HUES48 (cell line): Measurements from ENCODE around the gene PNMA6A.
A peak's percentile ranks its signal among the peaks of the same experiment; 100 is the strongest.
"Not testable (repeated sequence)": the region's sequence is repeated elsewhere in the genome, so short reads cannot be mapped to it uniquely, and the experiment has no call there.

Experiments used
- H3K27ac ChIP-seq: one replicate; pipeline ENCODE4 v1.7.0; 2013; ENCODE audit warnings: low read depth, low read length, inconsistent platforms
- H3K27me3 ChIP-seq: 2 replicates; pipeline ENCODE4 v1.6.1; 2013; ENCODE audit warnings: mild to moderate bottlenecking, low read length; ENCODE audit not compliant: control insufficient read depth, insufficient read depth
- H3K36me3 ChIP-seq: 2 replicates; pipeline ENCODE4 v1.6.1; 2013; ENCODE audit warnings: low read length; ENCODE audit not compliant: control insufficient read depth, insufficient read depth
- H3K4me1 ChIP-seq: 2 replicates; pipeline ENCODE4 v1.6.1; 2013; ENCODE audit warnings: mild to moderate bottlenecking, low read length; ENCODE audit not compliant: control insufficient read depth, insufficient read depth
- H3K4me3 ChIP-seq: 2 replicates; pipeline ENCODE4 v1.5.1; 2013; ENCODE audit warnings: mild to moderate bottlenecking, low read depth, low read length
- H3K9ac ChIP-seq: 2 replicates; pipeline ENCODE4 v1.6.1; 2013; ENCODE audit warnings: mild to moderate bottlenecking, low read depth, low read length, moderate library complexity
- H3K9me3 ChIP-seq: 2 replicates; pipeline ENCODE4 v1.6.1; 2013; ENCODE audit warnings: low read length; ENCODE audit not compliant: control insufficient read depth, insufficient read depth

Gene PNMA6A

GRCh38 chrX:153071909-153072583 is at the start of gene PNMA6A:
PNMA6A (plus strand) TSS chrX:153072454; CDS start chrX:153073063, 609 bp downstream.
- not testable (repeated sequence) for H3K9ac ChIP-seq, H3K36me3 ChIP-seq, H3K4me3 ChIP-seq, H3K4me1 ChIP-seq, H3K27ac ChIP-seq, H3K9me3 ChIP-seq, H3K27me3 ChIP-seq

- H3K27me3 ChIP-seq, H3K4me1 ChIP-seq, H3K9ac ChIP-seq, H3K36me3 ChIP-seq, H3K4me3 ChIP-seq, H3K27ac ChIP-seq: not testable (repeated sequence)
- H3K9me3 ChIP-seq = peaks cover 40% of the 10 kb centered on the region
These were observed 45.8 kb upstream of the PNMA6A start for GRCh38 chrX:153026501-153026900.

- H3K4me3 ChIP-seq, H3K36me3 ChIP-seq, H3K27me3 ChIP-seq, H3K27ac ChIP-seq, H3K9ac ChIP-seq, H3K4me1 ChIP-seq: not testable (repeated sequence)
- peaks cover 39% of the 10 kb centered on the region for H3K9me3 ChIP-seq
These were observed 43.8 kb upstream of the PNMA6A start for GRCh38 chrX:153028487-153028886.

- H3K9me3 ChIP-seq = peaks cover 38% of the 10 kb centered on the region
- H3K9ac ChIP-seq = no peak overlapping the region
- H3K27ac ChIP-seq = no peak overlapping the region
- no peaks in the 10 kb centered on the region for H3K36me3 ChIP-seq
- no peaks in the 10 kb centered on the region for H3K4me1 ChIP-seq
- H3K27me3 ChIP-seq = no peaks in the 10 kb centered on the region
- H3K4me3 ChIP-seq = no peak overlapping the region
These were observed 43.1 kb upstream of the PNMA6A start for GRCh38 chrX:153029162-153029561.

- Histone ChIP-seq H3K4me1 (no peaks in the 10 kb centered on the region), H3K4me3 (no peak overlapping the region), H3K36me3 (no peaks in the 10 kb centered on the region), H3K9ac (no peak overlapping the region), H3K27me3 (no peaks in the 10 kb centered on the region), H3K27ac (no peak overlapping the region), H3K9me3 (peaks cover 38% of the 10 kb centered on the region)
These were observed 42.4 kb upstream of the PNMA6A start for GRCh38 chrX:153029875-153030274.

- H3K9me3 ChIP-seq = peaks cover 39% of the 10 kb centered on the region
- no peak overlapping the region for H3K27ac ChIP-seq
- no peaks in the 10 kb centered on the region for H3K27me3 ChIP-seq
- H3K4me1 ChIP-seq = no peaks in the 10 kb centered on the region
- no peak overlapping the region for H3K9ac ChIP-seq
- H3K36me3 ChIP-seq = no peaks in the 10 kb centered on the region
- H3K4me3 ChIP-seq = no peak overlapping the region
These were observed 41.5 kb upstream of the PNMA6A start for GRCh38 chrX:153030801-153031200.

GRCh38 chrX:153032397-153033118 is 39.7 kb upstream of the PNMA6A start:
- Histone ChIP-seq H3K27ac (no peak overlapping the region), H3K9ac (no peak overlapping the region), H3K4me1 (no peaks in the 10 kb centered on the region), H3K9me3 (peaks cover 47% of the 10 kb centered on the region), H3K4me3 (peak overlapping the region; percentile 38; the same call in 1 of the 2 replicates), H3K27me3 (no peaks in the 10 kb centered on the region), H3K36me3 (no peaks in the 10 kb centered on the region)

- Histone ChIP-seq H3K9me3 (peaks cover 61% of the 10 kb centered on the region), H3K27me3 (no peaks in the 10 kb centered on the region), H3K4me1 (no peaks in the 10 kb centered on the region), H3K4me3 (no peak overlapping the region), H3K36me3 (no peaks in the 10 kb centered on the region), H3K27ac (no peak overlapping the region), H3K9ac (no peak overlapping the region)
These were observed 23.2 kb upstream of the PNMA6A start for GRCh38 chrX:153049093-153049492.

- Histone ChIP-seq H3K9ac (no peak overlapping the region), H3K4me1 (no peaks in the 10 kb centered on the region), H3K9me3 (peaks cover 43% of the 10 kb centered on the region), H3K36me3 (no peaks in the 10 kb centered on the region), H3K27ac (no peak overlapping the region), H3K4me3 (no peak overlapping the region), H3K27me3 (peaks cover 14% of the 10 kb centered on the region; the same call in 1 of the 2 replicates)
These were observed 19.7 kb upstream of the PNMA6A start for GRCh38 chrX:153052534-153052933.

- H3K4me3 ChIP-seq = peak within 1 kb of the TSS; percentile 37
- peaks cover 16% of the 10 kb centered on the region; the same call in 1 of the 2 replicates for H3K27me3 ChIP-seq
- H3K9ac ChIP-seq = no peak within 1 kb of the TSS
- H3K9me3 ChIP-seq = peaks cover 44% of the 10 kb centered on the region
- H3K4me1 ChIP-seq = no peaks in the 10 kb centered on the region
- no peak within 1 kb of the TSS for H3K27ac ChIP-seq
- no peaks in the 10 kb centered on the region for H3K36me3 ChIP-seq
These were observed 16.1 kb upstream of the PNMA6A start, which contains the start of gene PNMA3 for GRCh38 chrX:153055871-153056749. PNMA3 (plus strand) TSS chrX:153056470; CDS start chrX:153057056, 586 bp downstream.
